ENCODE measurements around the gene GPR142.
A peak's percentile ranks its signal among the peaks of the same experiment; 100 is the strongest.

GPR142 gene

DNA sequence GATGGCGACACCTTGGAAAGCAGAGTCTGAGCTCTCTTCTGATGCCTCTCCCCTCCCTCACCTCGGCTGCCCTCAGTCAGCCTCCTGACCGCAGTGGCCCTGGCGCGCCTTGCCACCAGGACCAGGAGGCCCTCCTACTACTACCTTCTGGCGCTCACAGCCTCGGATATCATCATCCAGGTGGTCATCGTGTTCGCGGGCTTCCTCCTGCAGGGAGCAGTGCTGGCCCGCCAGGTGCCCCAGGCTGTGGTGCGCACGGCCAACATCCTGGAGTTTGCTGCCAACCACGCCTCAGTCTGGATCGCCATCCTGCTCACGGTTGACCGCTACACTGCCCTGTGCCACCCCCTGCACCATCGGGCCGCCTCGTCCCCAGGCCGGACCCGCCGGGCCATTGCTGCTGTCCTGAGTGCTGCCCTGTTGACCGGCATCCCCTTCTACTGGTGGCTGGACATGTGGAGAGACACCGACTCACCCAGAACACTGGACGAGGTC lies 4.4 kb downstream of the GPR142 start:
- DNase-seq: no peak

DNA sequence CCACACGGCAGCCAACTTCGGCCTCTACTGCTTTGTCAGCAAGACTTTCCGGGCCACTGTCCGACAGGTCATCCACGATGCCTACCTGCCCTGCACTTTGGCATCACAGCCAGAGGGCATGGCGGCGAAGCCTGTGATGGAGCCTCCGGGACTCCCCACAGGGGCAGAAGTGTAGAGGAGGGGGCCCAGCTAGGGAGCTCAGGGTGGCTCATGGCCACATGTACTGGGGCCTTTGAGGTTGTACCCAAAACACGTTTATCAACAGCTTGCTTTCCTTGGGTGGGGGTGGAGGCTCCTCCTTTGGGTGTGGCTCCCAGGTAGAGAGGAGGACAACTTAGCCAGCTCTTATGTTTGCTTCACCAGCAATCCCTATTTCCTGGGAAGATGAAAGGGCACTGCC lies 5.1 kb downstream of the GPR142 start:
- no peak for DNase-seq

DNA sequence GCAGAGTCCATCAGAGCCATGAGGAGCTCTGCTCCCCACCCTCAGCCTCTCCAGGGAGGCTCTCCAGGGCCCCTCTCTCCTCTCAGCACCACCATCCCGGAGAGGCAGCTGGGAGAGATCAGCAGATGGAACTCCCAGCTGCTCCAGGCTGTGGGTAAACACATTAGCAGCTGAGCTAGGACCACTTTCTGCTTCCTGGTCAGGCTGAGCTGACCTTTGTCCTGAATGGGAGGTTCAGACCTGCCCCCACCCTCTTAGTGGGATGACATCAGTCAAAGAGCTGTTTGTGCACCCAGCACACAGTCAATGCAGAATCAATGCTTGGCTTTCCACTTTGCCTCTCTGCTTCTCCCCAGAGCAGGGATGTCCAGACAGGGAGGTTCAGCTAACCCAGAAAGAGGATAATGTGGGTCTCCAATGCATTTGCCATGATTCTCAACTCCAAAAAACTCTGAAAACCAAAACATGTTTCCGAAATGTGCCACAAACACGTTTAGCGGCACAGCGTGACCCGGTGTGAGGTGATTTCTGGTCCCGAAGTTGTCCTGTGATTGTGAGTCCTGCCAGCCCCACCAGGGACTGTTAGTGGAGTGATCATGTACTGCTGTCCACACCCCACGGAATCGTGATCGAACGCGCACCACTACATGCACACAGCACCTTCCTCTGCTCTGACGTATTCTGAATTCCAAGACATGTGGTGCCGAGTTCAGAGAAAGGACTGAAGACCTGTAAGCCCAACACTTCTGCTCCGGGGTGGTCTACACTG lies 6.7 kb downstream of the GPR142 start:
- no peak for DNase-seq

DNA sequence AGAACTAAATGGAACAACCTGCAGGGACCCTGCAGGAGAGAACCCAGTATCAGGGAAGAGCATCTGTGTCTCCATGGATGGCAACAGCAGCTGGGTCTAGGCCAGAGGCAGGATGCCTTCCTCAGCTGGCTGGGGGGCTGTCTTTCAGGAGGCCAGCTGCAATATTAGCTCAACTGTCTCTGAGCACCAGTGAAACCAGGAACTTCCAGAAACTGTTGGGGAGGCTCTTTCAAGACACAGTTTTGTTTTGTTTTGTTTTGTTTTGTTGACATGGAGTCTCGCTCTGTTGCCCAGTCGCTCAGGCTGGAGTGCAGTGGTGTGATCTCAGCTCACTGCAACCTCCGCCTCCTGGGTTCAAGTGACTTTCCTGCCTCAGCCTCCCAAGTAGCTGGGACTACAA lies 7.6 kb downstream of the GPR142 start:
- DNase-seq: no peak

DNA sequence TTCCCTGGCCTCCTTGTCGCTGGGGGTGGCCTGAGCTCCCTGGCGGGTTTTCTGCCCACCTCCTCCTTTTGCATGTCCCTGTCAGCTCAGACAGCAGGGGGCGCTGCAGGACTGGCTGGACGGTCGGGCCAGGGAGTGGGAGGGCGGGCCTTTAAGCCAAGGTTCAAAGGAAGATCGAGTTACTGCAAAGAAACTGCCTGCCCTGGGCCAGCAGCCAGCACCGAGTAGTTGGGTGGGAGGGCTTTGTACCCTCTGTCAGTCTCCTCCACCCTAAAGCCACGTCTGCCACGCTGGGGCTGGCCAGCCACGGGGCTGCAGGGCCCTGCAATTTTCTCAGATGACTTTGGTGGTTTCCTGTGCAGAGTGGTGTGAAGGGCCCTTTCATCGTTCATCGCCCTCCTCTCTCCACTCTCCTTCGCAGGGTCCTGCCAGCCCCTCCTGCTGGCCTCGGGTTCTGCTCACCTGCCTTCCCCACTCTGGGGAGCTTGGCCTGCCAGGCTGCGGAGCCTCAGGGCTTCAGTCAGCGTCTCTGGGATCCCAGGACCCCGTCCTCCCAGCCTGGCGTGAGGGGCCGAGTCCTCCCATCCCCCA lies 12.3 kb downstream of the GPR142 start:
- DNase-seq: peak; percentile 96

DNA sequence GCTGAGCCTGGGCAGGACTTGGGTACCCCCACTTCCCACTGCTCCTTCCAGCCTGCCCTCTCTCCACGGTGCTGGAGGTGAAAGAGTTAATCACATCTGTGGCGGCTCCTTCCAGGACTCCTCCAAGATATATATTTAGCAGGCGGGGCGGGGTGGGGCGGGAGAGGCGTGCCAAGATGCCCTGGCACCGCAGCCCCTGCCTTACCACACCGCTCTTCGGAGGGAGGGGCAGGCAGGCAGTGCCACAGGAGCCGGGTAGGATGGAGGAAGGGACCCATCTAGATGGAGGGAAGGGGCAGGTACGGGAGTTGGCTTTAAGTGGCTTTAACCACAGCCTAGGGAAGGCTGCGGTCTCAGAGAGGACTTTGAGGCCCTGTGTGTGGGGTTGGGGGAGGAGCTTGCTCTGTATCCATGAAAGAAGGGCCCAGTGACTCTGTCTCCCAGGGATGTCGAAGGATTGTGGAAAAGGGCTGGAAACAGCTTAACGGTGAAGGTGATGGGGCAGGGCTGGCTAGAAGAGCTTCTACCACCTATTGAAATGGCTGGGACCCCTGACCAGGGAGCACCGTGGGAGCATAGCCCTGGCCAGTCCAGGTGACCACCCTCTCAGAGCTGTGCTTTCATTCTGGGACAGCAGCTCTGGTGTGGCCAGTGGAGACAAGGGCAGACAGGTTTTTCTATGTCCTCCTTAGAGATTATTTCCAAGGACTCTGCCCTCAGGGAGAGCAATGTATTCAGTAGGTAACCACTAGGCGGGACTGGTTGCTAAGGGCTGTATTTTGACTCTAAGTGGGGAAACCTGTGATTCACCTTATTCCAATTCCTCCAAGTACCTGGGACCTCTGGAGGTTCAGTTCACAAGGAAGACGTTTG lies 13.0 kb downstream of the GPR142 start:
- peak; percentile 80 for DNase-seq

DNA sequence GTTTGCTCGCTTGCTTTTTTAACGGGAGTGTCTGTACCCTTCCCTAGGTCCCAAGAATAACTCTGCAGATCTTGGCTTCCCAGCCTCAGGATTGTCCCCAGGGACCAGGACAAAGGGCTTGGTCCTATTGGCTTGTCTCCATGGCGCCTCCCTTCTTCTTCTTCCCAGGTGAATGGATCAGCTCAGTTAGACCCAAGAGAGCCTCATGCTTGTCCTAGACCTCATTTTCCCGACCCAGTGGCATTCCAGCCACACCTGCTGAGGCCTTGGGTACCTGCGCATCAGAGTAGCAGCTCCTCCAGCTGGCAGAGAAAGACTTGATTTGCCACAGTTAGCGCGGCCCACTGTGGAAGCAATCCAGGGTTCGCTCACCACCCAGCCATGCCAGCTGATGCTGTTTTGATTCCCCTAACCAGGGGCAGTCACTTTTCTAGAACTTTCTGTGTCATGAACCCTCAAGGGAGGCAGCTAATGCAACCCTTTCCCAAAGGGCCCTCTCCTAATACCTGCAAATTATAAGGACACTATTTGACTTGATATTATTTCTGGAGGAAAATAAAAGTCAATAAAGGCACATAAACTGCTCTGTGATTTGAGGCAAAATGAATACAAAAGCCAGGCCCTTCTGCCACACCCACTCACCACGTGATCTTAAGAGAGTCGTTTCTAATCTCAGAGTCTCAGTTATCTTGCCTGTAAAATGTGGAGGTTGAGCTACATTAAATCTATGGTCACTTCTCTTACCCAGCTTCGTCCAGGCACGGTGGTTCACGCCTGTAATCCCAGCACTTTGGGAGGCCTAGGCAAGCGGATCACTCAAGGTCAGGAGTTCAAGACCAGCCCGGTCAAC lies 13.9 kb downstream of the GPR142 start:
- no peak for DNase-seq

DNA sequence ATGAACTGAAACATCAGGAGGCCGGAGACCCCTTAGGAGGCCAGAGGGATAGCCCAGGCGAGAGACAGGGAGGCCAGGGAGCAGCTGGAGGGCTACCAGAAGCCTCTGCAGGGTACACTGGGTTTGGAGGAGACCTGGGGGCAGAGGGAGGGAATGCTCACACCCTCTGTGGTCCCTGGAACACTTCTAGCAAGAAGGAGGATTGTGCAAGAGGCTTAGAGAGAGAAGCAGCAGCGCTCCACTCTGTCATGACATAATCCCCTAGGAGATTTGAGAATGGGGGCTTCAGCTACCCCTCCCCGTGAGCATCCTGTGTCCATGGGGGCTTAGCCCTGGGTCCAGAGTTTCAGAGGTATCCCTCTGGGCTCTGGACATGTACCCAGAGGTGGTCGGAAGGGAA lies 15.8 kb downstream of the GPR142 start:
- no peak for DNase-seq

DNA sequence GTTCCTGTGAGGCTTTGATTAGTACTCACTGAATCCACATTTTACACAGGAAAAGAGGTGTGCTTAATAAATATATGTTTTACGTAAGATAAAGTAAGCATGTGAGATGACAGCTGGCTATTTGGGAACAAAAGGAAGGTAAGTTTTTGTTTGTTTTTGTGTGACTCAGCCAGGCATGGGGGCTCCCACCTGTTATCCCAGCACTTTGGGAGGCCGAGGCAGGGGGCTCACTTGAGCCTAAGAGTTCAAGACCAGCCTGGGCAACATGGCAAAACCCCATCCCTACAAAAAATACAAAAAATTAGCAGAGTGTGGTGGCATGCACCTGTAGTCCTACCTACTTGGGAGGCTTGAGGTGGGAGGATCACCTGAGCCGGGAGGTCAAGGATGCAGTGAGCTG lies 17.9 kb downstream of the GPR142 start:
- DNase-seq: no peak

DNA sequence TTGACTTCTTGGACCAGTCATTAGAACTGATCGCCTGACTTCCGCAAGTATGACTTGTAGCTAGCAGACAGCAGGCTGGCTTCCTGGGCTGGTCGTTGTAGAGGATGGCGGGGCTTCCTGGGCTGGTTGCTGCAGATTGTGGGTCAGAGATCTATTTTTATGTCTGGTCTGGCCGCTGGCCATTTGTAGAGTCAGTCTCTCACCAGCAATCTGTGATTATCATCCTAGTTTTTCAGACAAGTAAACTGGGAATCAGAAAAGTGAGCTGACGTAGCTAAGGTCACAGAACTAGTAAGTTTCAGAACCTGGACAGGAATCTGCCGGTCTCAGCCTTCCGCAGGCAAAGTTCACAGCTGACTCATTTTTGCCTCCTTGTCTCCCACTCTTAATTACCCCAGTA lies 19.1 kb downstream of the GPR142 start:
- DNase-seq: peak; percentile 80

DNA sequence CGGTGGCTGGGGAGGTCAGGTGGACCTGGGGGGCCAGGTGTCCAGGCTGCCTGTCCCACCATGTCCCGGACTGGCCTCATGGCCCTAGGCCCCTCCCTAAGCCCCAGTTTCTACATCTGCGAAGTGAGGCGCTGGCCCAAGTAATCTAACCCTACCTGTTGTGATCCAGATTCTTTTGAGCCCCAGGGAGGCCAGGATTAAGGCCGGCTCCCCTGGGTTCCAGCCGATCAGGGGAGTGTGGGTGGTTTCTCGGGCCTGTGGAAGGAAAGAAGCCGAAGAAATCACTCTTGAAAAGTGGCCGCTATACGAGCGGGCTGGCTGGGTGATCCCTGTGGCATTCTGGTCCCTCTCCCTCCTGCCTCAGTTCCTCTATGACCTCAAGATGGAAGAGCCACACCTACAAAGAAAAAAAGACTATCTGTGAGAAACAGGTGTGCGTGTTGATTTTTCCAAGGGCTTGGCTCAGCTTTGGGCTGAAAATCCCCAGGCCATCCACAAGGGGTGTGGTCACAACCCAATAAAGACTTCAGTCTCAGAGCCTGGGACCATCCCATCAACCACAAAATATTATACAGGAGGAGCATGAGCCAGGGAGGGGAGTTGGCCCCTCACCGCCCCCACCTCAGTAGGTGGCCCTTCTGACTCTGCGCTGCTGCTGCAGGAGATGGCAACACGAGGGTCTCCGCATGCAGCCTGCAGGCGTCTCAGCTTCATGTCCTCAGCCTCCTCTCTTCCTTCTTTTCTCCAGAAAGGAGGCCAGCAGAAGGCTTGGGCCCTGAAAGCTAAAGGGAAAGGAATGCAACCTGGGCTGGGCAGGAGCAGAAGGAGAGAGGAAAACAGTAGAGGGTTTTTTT lies 20.3 kb downstream of the GPR142 start:
- no peak for DNase-seq

DNA sequence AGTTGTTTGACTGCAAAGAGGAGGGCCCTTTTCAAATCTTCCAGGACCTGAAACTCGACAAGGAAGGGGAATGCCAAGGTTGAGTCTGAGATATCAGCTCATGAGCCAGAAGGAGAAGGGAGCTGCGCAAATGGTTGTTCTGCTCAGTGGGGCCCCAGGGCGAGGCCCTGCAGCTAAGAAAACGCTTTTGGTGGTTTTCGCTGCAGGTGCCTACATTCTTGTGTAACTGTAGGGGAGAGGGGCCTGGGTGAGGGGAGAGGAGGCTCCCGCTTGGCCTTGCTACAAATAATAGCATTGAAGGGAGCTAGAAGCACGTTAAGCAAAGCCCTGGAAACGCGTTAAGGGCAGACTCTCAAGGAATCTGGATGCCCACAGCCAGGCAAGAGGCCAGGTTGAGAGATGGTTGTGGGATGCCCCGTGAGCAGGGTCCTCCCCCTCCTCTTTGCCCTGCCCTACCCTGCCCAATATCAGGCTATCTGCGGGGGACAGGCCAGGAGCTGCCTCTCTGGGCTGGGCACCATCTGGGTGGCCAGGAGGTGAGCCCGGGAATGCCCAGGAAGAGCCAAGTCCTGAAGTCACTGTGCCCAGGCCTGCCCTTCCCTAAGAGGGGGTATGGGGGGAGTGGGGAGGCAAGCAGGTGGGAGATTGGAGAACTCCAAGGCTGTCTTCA lies 21.9 kb downstream of the GPR142 start:
- DNase-seq: no peak

DNA sequence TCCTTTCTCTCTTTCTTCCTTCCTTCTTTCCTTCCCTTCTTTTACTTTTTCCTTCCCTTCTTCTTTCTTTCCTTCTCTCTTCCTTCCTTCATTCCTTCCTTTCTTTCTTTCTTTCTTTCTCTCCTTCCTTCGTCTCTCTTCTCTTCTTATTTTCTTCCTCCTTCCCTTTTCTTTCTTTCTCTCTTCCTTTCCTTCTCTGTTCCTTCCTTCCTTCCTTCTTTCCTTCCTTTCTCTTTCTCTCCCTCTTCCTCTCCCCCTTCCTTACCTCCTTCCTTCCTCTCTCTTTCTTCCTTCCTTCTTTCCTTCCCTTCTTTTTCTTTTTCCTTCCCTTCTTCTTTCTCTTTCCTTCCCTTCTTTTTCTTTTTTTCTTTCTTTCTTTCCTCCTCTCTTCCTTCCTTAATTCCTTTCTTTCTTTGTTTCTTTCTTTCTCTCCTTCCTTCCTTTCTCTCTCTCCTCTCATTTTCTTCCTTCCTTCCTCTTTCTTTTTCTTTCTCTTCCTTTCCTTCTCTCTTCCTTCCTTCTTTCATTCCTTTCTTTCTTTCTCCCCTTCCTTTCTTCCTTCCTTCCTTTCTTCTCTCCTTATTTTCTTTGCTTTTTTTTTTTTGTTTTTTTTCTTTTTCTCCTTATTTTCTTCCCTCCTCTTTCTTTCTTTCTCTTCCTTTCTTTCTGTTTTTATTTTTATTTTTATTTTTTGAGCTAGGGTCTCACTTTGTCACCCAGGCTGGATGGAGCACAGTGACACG lies 22.8 kb downstream of the GPR142 start:
- no peak for DNase-seq

DNA sequence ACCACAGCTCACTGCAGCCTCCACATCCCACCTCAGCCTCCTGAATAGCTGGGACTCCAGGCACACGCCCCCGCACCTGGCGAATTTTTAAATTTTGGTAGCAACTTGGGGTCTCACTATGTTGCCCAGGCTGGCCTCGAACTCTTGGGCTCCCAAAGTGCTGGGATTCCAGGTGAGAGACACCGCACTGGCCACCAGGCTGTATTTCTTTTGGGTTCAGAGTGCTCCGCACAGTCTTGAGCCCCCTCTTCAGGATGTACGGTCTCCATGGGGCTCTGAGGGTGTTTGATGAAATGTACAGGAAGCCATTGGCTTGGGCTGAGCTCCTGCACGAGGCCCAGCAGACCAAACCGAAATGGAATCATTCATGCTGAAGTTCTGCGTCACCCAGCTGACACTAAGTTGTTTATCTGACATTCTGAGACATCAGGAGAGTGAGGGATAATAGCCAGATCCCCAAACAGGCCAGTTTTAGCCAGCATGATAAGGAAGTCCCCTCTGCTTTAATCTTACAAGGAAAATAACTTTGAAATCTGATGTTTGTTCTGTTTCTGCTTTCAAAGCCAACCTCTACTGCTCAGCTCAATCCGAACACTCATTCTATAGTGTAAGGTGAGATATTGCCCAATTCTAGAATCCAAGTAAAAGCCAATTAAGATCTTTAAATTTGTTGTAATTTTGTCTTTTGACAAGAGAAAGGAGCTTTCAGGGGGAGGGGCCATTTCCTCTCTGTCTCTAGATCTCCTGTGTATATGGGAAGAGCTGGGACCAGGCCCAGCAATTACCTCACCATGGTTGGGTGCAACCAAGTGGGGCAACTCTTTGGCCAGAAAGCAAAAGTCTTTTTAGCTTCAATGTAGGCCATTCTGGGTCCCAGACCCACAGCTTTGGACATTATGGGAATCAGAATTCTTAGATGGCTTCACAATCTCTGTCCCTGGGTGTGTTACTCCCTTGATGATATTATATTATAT lies 23.7 kb downstream of the GPR142 start:
- DNase-seq: no peak

DNA sequence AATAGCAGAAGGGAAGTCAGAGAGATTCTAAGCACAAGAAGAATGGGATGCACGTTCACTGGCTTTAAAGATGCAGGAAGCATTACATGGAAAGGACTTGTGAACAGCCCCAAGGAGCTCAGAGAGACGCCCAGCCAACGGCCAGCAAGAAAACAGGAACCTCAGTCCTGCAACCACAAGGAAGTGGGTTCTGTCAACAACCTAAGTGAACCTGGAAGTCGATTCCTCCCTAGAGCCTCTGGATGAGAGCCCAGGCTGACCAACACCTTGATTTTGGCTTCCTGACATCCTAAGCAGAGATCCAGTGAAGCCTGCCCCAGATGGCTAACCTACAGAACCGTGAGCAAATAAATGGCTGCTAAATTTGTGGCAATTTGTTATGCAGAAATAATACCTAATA lies 24.5 kb downstream of the GPR142 start:
- no peak for DNase-seq

DNA sequence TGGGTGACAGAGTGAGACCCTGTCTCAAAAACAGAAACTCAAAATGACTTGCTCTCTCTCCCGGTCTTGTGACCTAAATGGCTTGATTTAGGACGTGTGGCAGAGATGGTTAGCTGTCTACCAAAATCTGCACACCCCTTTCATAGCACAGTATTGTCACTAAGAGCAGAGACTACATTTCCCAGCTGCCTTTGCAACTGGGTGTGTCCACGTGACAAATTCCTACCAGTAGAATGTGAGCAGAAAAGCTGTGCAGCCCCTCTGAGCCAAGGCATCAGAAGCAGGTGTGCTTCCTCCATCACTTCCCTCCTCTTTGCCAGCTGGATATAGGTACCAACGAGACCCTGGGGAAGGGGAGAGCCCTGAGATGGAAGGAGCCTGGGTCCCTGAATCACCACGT lies 25.5 kb downstream of the GPR142 start:
- DNase-seq: no peak

DNA sequence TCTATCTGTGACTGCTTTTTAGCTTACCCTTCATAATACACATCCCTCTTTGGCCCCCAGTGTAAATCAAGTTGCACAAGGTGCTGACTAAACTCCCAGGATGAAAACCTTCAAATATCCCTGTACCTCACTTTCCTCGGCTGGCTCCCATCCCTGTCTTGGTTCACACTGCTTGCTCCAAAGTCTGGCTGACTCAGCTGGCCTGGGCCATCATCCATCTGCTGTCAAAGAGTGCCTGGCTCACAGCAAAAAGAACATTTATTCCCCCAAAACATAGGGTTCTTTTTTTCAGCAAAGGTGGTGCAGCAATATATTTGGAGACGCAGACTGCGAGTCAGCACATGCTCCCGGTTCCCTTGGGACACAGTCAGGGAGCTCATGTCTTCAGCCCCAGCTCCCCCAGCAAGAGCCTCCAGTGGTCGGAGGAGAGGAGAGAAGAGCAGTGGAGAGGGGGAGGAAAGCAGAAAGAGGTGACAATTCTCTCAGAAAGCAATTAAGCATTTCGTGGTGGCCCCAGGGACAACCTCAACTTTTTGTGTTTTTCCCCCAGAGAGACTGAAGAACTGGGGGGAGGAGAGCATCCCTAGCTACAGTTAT lies 26.1 kb downstream of the GPR142 start:
- no peak for DNase-seq

DNA sequence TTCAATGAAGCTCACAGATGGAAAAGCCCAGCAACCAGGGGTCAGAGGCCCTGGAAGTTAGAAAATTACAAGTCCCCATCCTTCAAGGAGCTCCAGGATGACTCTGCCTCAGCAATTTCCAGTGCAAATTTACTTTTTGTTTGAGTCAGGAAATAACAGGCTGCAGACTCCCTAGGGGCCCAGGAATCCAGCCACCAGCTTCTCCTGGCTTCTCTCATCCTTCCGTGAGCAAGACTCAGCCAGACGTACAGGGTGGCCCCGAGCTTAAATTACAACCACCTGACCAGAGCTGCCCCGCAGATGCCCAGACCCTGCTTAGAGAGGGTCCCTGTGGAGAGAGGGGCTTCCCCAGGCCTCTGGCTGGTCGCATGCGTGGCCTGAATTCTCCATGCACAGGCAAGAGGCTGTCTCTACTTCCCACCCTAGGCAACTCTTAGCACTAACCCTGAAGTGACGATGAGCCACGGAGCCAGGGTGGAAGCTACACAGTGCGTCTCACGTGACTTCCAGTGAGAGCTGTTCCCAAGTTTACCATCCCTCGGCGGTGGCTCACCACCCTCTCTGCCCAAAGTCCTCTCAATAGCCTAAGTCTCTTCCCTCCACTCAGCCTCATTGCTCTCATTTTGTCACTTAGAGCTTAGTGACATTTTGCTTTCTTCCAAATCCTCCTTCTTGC lies 27.1 kb downstream of the GPR142 start:
- no peak for DNase-seq
